Ovary (tissue), 3 donors: ENCODE measurements around the gene RPLP2.

Source experiments
- CTCF ChIP-seq, 3 donors: fragments of 450-650 bp in 2 of 3; fragments of 200-600 bp in 1 of 3; IDR thresholded peaks; one replicate each; pipeline versions ENCODE4 v1.5.1 to v1.8.0; 2016 to 2022; ENCODE audit warnings: antibody characterized with exemption in 3 of 3, mild to moderate bottlenecking in 1 of 3
- EP300 ChIP-seq: sonication (generic); formaldehyde crosslinking; IDR thresholded peaks from one replicate; pipeline ENCODE4 v1.6.1; 2017; ENCODE audit warnings: antibody characterized with exemption
- POLR2A ChIP-seq: fragments of 450-650 bp; IDR thresholded peaks from one replicate; pipeline ENCODE4 v1.6.1; 2017; ENCODE audit warnings: antibody characterized with exemption, mild to moderate bottlenecking, moderate library complexity
- donor health status: DM: no; HTN: no; CAD: no.

- TF ChIP-seq POLR2A (no peak), CTCF (IDR thresholded peaks at IDR 0.05) (no peak), EP300 (no peak)
Measured at GRCh38 chr11:795634-796564, 13.9 kb upstream of the RPLP2 start.
